Activated CD8-positive, alpha-beta memory T cell treated with anti-CD3 and anti-CD28 coated beads for 24 hours (primary cell): Measurements from ENCODE around the gene TPD52L1.
"Not testable (repeated sequence)": the region's sequence is repeated elsewhere in the genome, so short reads cannot be mapped to it uniquely, and the experiment has no call there.

Experiments
- DNase-seq: peaks from one replicate; pipeline ENCODE4 v3.0.0-alpha.2; 2020

The TPD52L1 gene

DNA sequence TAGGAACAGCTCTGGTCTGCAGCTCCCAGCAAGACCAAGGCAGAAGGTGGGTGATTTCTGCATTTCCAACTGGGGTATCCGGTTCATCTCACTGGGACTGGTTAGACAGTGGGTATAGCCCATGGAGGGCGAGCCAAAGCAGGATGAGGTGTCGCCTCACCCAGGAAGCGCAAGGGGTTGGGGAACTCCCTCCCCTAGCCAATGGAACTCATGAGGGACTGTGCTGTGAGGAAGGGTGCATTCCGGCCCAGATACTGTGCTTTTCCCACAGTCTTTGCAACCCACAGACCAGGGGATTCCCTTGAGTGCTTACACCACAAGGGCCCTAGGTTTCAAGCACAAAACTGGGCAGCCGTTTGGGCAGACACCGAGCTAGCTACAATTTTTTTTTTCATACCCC, 126.4 kb downstream of the TPD52L1 start:
- DNase-seq = no peak

- DNase-seq = not testable (repeated sequence)
Measured at GRCh38 chr6:125280370-125281035, 126.9 kb downstream of the TPD52L1 start.

- not testable (repeated sequence) for DNase-seq
Measured at GRCh38 chr6:125282470-125282869, 128.9 kb downstream of the TPD52L1 start.

- DNase-seq = no peak
Measured at GRCh38 chr6:125285353-125285752, 131.8 kb downstream of the TPD52L1 start.

GRCh38 chr6:125285936-125286335, 132.4 kb downstream of the TPD52L1 start:
- DNase-seq = no peak

DNA sequence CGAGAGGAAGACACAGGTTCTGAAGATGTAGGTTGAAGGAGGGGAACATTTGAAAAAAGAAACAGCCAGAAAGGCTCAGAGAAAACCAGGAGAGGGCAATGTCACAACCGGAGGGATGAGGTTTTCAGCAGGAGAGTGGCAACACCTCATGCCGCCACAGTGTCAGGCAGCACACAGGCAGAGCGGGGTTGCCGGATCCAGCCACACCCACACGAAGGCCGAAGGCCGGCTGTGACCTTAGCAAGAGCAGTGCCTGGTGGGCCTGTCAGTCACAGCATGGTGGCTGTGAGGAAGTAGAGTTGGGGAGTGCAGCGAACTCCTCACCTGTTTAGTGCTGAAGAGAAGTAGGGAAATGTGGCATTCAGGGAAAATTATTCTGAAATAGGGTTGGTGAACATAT, 134.1 kb downstream of the TPD52L1 start:
- no peak for DNase-seq

DNA sequence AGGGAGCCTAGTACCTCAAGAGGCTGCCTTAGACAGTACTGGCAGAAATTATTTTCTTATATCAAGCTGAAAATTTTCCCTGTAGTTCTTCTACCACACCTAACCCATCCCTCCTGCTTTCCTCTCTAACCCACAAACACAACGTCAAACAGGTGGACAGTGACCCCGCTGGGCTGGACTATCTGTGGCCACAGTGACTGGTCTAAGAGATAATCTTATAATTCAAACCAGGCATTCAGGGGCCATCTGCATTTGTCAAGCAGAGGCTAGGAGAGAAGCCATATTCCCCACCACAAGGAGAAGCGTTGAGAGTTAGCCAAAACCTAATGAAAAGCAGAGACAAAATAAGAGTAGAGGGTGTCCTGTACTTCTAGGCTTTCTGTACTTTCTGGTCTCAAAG, 140.0 kb downstream of the TPD52L1 start:
- DNase-seq = no peak

DNA sequence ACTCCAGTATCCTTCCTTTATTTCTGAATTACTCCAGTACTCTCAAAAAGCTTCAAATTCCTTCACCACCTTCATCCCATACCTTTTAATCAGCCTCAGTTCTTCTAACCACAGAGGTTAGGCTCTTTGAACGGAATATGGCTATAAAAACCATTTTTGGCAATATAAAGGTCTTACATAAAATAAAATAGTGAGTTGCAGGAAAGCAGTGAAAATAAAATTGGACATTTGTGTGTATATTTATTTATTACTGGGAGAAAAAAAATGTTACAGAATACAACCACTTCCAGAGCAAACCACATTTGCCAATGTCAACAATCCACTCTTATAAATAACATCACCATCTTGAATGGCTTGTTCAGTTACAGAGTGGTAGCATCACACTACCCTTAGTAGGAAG, 140.5 kb downstream of the TPD52L1 start:
- no peak for DNase-seq

GRCh38 chr6:125294925-125295324, 141.4 kb downstream of the TPD52L1 start:
- DNase-seq = no peak

DNA sequence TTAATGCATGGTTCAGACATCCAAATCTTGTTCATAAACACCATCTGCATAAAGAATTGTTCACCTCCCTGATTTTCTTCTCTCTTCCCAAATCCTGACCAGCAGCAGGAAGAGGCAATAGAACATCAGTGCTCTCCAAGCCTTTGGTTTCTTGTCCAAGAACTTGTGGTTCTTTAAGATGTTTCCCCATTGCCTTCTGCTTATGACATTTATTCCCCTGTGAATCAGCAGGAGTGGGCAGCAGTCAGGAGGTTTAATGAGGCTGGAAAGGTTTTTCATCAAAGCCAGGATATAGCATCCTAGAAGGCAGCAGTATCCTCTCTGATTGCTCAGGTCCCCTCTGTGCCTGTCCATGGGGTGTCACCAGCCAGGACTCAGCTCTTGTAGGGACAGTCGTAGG, 142.9 kb downstream of the TPD52L1 start:
- no peak for DNase-seq

- no peak for DNase-seq
Measured at GRCh38 chr6:125299257-125299656, 145.7 kb downstream of the TPD52L1 start.

DNA sequence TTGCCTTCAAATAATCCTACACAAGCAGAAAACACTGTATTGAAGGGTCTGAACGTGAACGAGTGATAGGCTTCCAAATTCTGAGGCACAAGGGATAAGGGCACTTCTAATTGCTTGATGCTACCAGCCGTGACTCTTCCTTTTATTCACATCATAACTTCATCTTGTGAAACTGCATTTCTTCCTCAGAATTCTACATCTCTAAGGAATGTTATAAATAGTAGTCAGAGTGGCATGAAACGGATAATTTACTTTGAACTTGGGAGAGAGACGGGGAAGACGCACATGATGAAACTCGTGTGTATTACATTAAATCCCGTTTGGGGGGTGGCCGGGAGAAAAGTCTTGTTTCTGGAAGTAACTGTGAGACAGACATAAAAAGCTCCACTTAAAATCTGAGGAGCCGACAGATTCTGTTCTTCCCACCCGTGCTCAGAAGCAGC, 147.4 kb downstream of the TPD52L1 start:
- no peak for DNase-seq

DNA sequence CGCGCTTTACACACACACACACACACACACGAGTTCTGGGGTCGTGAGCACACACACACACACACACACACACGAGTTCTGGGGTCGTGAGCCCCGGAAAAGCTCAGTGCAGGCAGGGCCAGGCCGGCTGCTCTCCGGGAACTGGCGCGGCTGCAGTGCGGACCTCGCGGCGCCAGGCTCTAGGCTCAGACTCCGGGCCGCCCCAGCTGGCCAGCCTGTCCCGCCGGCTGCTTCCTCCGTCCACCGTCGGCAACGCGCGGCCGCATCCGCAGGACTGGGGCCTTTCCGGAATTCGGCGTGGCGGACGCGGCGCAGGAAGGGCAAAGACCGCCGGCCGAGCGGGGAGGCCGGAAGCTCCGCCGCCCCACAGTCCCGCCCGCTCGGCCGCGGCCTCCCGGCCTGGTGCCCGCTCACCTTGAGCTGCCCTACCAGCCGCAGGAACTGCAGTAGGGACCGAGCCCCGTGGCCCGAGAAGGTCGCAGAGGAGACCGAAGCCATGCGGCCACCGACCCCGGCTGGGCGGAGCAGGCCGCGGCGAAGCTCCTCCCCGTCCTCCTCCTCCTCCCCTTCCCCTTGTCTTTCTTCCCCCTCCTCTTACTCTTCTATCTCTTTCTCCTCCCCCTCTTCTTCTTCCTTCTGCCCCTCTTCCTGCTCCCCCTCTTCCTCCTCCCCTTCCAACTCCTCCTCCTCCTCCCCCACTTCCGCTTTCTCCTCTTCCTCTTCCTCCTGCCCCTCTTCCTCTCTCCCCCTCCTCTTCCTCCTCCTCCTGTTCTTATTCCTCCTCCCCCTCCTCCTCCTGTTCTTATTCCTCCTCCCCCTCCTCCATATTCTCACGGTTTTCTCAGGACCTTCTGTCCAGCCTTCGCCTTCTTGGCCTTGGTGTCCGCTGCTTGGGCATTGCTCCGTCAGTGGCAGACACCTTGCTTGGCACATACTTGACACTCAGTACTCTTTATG, 148.1 kb downstream of the TPD52L1 start, which contains the start of gene HDDC2:
TSS of gene HDDC2 (minus strand) at position 533 of the 957 bp plus-strand sequence. CDS start at position 498, 35 bp downstream.
- peak; percentile 84 for DNase-seq

- no peak for DNase-seq
Measured at GRCh38 chr6:125302840-125303511, 149.4 kb downstream of the TPD52L1 start.

GRCh38 chr6:125303512-125303854, 149.9 kb downstream of the TPD52L1 start:
- no peak for DNase-seq

- no peak for DNase-seq
Measured at GRCh38 chr6:125304970-125305660, 151.5 kb downstream of the TPD52L1 start.

- no peak for DNase-seq
Measured at GRCh38 chr6:125306756-125307149, 153.2 kb downstream of the TPD52L1 start.

DNA sequence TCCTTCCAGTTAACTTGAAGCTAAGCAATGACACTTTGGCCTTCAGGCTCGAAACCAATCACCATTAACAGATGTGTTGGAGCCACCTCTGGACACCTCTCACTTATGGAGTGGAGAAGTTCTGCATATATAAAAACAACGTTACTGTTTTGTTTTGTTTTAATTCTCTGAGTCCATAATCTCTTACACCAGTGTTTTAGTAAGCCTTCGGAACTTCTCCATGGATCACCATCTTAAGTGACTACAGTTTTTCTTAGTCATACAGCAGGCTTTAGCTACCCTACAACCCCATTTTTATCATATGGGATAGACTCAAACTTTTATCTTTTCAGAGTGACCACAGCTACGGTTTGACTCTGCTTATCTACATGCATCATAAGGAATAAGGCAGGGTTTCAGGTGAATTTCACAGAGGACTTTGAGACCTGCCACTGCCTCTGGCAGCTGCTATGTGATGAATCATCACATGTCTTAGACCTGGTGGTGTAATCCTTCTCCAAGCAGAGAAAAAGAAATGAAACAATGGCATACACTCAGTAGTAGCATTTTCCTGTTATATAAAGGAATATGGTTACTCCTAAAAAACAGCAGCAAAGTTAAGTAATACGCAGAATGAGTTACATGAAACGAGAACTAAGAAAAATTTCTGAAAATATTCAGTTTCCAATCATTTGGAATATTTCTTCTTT, 153.7 kb downstream of the TPD52L1 start:
- no peak for DNase-seq

GRCh38 chr6:125307964-125308615, 154.5 kb downstream of the TPD52L1 start:
- no peak for DNase-seq

GRCh38 chr6:125310994-125311649, 157.5 kb downstream of the TPD52L1 start:
- no peak for DNase-seq

DNA sequence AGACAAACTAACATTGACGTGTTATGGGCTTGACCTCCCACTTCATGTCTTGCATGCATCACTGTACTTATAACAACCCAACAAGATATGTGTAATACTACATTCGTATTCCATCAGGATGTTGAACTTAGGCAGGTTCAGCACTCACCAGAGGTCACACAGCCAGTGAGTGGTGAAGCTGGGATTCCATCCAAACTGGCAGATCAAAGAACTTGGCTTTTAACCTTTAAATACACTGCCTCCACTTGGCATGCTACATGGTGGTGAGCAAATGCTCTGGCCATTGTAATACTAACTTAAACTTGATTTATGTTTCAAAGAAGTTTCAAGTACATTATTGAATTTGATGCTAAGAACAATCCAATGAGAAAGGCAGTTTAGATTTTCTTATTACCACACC, 158.9 kb downstream of the TPD52L1 start:
- no peak for DNase-seq
